HL-60 (cell line): ENCODE data around the gene RNLS.

Experiments
- POLR2AphosphoS5 ChIP-seq: IDR thresholded peaks from 2 replicates; pipeline ENCODE4 v1.6.1; 2012; ENCODE audit warnings: low read depth
- SPI1 ChIP-seq: IDR thresholded peaks from 2 replicates; pipeline ENCODE4 v1.6.1; 2012; ENCODE audit warnings: low read depth, mild to moderate bottlenecking, borderline replicate concordance
- TF ChIP-seq, protein P1 (sequence below): IDR thresholded peaks from 2 replicates; pipeline ENCODE4 v1.6.1; 2012; ENCODE audit warnings: low read depth; ENCODE audit not compliant: insufficient replicate concordance
- TF ChIP-seq, protein P2 (sequence below): IDR thresholded peaks from one replicate; pipeline ENCODE4 v1.5.1; 2011; ENCODE audit warnings: low read length, control low read depth, inconsistent platforms; ENCODE audit not compliant: insufficient read depth

GRCh38 chr10:88314362-88314761 is 268.8 kb downstream of the RNLS start:
- TF ChIP-seq, protein P1, sequence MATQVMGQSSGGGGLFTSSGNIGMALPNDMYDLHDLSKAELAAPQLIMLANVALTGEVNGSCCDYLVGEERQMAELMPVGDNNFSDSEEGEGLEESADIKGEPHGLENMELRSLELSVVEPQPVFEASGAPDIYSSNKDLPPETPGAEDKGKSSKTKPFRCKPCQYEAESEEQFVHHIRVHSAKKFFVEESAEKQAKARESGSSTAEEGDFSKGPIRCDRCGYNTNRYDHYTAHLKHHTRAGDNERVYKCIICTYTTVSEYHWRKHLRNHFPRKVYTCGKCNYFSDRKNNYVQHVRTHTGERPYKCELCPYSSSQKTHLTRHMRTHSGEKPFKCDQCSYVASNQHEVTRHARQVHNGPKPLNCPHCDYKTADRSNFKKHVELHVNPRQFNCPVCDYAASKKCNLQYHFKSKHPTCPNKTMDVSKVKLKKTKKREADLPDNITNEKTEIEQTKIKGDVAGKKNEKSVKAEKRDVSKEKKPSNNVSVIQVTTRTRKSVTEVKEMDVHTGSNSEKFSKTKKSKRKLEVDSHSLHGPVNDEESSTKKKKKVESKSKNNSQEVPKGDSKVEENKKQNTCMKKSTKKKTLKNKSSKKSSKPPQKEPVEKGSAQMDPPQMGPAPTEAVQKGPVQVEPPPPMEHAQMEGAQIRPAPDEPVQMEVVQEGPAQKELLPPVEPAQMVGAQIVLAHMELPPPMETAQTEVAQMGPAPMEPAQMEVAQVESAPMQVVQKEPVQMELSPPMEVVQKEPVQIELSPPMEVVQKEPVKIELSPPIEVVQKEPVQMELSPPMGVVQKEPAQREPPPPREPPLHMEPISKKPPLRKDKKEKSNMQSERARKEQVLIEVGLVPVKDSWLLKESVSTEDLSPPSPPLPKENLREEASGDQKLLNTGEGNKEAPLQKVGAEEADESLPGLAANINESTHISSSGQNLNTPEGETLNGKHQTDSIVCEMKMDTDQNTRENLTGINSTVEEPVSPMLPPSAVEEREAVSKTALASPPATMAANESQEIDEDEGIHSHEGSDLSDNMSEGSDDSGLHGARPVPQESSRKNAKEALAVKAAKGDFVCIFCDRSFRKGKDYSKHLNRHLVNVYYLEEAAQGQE = no peak
- TF ChIP-seq, protein P2, sequence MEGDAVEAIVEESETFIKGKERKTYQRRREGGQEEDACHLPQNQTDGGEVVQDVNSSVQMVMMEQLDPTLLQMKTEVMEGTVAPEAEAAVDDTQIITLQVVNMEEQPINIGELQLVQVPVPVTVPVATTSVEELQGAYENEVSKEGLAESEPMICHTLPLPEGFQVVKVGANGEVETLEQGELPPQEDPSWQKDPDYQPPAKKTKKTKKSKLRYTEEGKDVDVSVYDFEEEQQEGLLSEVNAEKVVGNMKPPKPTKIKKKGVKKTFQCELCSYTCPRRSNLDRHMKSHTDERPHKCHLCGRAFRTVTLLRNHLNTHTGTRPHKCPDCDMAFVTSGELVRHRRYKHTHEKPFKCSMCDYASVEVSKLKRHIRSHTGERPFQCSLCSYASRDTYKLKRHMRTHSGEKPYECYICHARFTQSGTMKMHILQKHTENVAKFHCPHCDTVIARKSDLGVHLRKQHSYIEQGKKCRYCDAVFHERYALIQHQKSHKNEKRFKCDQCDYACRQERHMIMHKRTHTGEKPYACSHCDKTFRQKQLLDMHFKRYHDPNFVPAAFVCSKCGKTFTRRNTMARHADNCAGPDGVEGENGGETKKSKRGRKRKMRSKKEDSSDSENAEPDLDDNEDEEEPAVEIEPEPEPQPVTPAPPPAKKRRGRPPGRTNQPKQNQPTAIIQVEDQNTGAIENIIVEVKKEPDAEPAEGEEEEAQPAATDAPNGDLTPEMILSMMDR = no peak
- no peak for TF ChIP-seq SPI1
- TF ChIP-seq POLR2AphosphoS5 = no peak
